ENCODE measurements around the gene ANKS1A. TPM values are rescaled to one million over a fixed set of nuclear protein-coding genes. Genes with fewer than 3 reads are reported as not detected.
"Not testable (repeated sequence)": the region's sequence is repeated elsewhere in the genome, so short reads cannot be mapped to it uniquely, and the experiment has no call there.

Gene ANKS1A
- total and polyA plus RNA-seq, 2 of the 4 experiments (the other 2 are of a cell fraction) = 7.2 to 7.5 TPM

DNA sequence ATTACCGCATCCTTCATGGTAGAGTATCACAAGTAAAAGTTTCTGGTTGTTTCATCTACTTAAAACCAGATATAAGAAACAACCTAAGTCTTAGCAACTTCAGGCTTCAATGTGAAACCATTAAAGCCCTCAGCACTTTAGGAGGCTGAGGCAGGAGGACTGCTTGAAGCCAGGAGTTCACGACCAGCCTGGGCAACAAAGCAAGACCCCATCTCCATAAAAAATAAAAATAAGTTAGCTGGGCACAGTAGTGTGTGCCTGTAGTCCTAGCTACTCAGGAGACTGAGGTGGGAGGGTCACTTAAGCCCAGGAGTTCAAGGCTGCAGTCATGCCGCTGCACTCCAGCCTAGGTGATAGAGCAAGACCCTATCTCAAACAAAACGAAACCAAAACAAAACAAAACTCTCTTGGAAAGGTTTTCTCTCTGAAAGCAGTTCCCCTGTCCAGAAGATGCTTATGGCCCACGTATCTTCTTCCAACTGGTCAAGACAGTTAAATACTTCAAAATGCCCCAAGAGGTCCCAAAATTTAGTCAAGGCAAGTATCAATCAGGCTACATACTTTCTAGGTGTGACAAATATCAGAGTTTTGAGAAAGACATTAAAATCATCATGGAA, 11.1 kb upstream of the ANKS1A start:
- no peak overlapping the region for H2BK20ac ChIP-seq (ENCODE audit: low read depth, low read length)
- peaks cover 6 to 10% of the 10 kb centered on the region in 2 experiments; a peak in 2 of 4 replicates for H3K79me1 ChIP-seq (ENCODE audit: low read depth in 1 of 2, low read length in 2 of 2)
- no peak overlapping the region for H2BK15ac ChIP-seq (ENCODE audit: low read depth, low read length)
- peaks cover 21% of the 10 kb centered on the region for H3K36me3 ChIP-seq (ENCODE audit: control insufficient read depth, insufficient read depth, low read length)
- no peak overlapping the region for H3K27ac ChIP-seq (ENCODE audit: insufficient read depth, low read length)
- no peak overlapping the region for H3K18ac ChIP-seq (ENCODE audit: low read depth, low read length)
- H2AK5ac ChIP-seq (ENCODE audit: low read depth, low read length) = no peak overlapping the region
- H4K5ac ChIP-seq (ENCODE audit: low read depth, low read length) = no peak overlapping the region
- no TSS peak for BruUV-seq (replicated peaks)
- intact Hi-C loops (cut with micrococcal nuclease) (no loop called here), dilution Hi-C loops (cut with HindIII; ENCODE audit: low sequenced_read_pairs, unreplicated experiment) (no loop called here), in situ Hi-C loops (cut with MboI; ENCODE audit: low sequenced_read_pairs) (no loop called here)
- no CpG with 5 or more reads among the region's 5 CpGs for WGBS, 2 experiments (ENCODE audit: extremely low coverage in 2 of 2, insufficient read length in 1 of 2)
- no peak overlapping the region for H3K4me2 ChIP-seq (ENCODE audit: low read depth, low read length)
- no peaks in the 10 kb centered on the region for H3K4me1 ChIP-seq (ENCODE audit: control insufficient read depth, insufficient read depth, low read length)
- H2BK5ac ChIP-seq (ENCODE audit: low read depth, low read length, poor library complexity, severe bottlenecking) = no peak overlapping the region
- H3K27me3 ChIP-seq (ENCODE audit: control insufficient read depth, insufficient read depth, low read length) = no peaks in the 10 kb centered on the region
- no peaks in the 10 kb centered on the region; the same call in 1 of the 2 replicates for H4K20me1 ChIP-seq (ENCODE audit: insufficient read depth, low read length)
- TF ChIP-seq MAZ (IDR thresholded peaks at IDR 0.05; ENCODE audit: borderline replicate concordance, low read depth, low read length) = no peak
- no peak overlapping the region for H2BK120ac ChIP-seq (ENCODE audit: low read depth, low read length)
- no peaks in the 10 kb centered on the region for H3K9me3 ChIP-seq (ENCODE audit: control insufficient read depth, insufficient read depth, low read length)
- H3K14ac ChIP-seq (replicated peaks; ENCODE audit: low read depth, low read length) = no peak overlapping the region
- no peak overlapping the region for H3K4me3 ChIP-seq (ENCODE audit: insufficient read depth, low read depth, low read length)
- CTCF ChIA-PET = no interaction called here
- no peak overlapping the region for H4K91ac ChIP-seq (ENCODE audit: insufficient read depth, low read depth, low read length)
- no peak overlapping the region for H3K4ac ChIP-seq (ENCODE audit: low read depth, low read length)
- no peak overlapping the region for H3K9ac ChIP-seq (ENCODE audit: low read depth, low read length)
- POLR2A ChIA-PET (ENCODE audit: unreplicated experiment) = no interaction called here
- H3K23ac ChIP-seq (ENCODE audit: low read depth, low read length) = no peak overlapping the region
- H3K56ac ChIP-seq (ENCODE audit: extremely low read depth, insufficient read depth, low read length) = no peak overlapping the region
- no peaks in the 10 kb centered on the region for H3K9me1 ChIP-seq (ENCODE audit: insufficient read depth, low read length)
- H2AFZ ChIP-seq (replicated peaks; ENCODE audit: low read length, poor library complexity) = no peak overlapping the region
- no peak for ATAC-seq (ENCODE audit: low read depth)
- H4K8ac ChIP-seq (ENCODE audit: low read depth in 2 of 2, low read length in 2 of 2) = no peak overlapping the region
- DNase-seq = no peak
- H2AK9ac ChIP-seq (replicated peaks; ENCODE audit: low read depth, low read length, poor library complexity) = no peak overlapping the region

DNA sequence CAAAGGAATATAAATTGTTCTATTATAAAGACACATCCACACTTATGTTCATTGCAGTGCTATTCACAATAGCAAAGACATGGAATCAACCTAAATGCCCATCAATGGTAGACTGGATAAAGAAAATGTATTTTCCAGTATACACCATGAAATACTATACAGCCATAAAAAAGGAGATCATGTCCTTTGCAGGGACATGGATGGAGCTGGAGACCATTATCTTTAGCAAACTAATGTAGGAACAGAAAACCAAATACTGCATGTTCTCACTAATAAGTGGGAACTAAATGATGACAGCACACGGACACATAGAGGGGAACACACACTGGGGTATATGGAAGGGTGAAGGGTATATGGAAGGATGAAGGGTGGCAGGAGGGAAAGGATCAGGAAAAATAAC, 5.0 kb upstream of the ANKS1A start:
- H3K9me3 ChIP-seq (ENCODE audit: control insufficient read depth, insufficient read depth, low read length); H3K9me1 ChIP-seq (ENCODE audit: insufficient read depth, low read length); H3K18ac ChIP-seq (ENCODE audit: low read depth, low read length); H3K4me1 ChIP-seq (ENCODE audit: control insufficient read depth, insufficient read depth, low read length); H2AFZ ChIP-seq (replicated peaks; ENCODE audit: low read length, poor library complexity); H2BK5ac ChIP-seq (ENCODE audit: low read depth, low read length, poor library complexity, severe bottlenecking); intact Hi-C loops (cut with micrococcal nuclease); H2AK9ac ChIP-seq (replicated peaks; ENCODE audit: low read depth, low read length, poor library complexity); H3K4ac ChIP-seq (ENCODE audit: low read depth, low read length); H4K91ac ChIP-seq (ENCODE audit: insufficient read depth, low read depth, low read length); in situ Hi-C loops (cut with MboI; ENCODE audit: low sequenced_read_pairs); DNase-seq; H3K36me3 ChIP-seq (ENCODE audit: control insufficient read depth, insufficient read depth, low read length); H4K8ac ChIP-seq (ENCODE audit: low read depth in 2 of 2, low read length in 2 of 2); H3K27ac ChIP-seq (ENCODE audit: insufficient read depth, low read length); H3K56ac ChIP-seq (ENCODE audit: extremely low read depth, insufficient read depth, low read length); dilution Hi-C loops (cut with HindIII; ENCODE audit: low sequenced_read_pairs, unreplicated experiment); H3K9ac ChIP-seq (ENCODE audit: low read depth, low read length); H3K4me3 ChIP-seq (ENCODE audit: insufficient read depth, low read depth, low read length); H2BK120ac ChIP-seq (ENCODE audit: low read depth, low read length); ATAC-seq (ENCODE audit: low read depth); H3K23ac ChIP-seq (ENCODE audit: low read depth, low read length); BruUV-seq (replicated peaks); H4K20me1 ChIP-seq (ENCODE audit: insufficient read depth, low read length); H3K27me3 ChIP-seq (ENCODE audit: control insufficient read depth, insufficient read depth, low read length); H3K4me2 ChIP-seq (ENCODE audit: low read depth, low read length); H4K5ac ChIP-seq (ENCODE audit: low read depth, low read length); POLR2A ChIA-PET (ENCODE audit: unreplicated experiment); H3K14ac ChIP-seq (replicated peaks; ENCODE audit: low read depth, low read length); H2BK20ac ChIP-seq (ENCODE audit: low read depth, low read length); H2AK5ac ChIP-seq (ENCODE audit: low read depth, low read length); H2BK15ac ChIP-seq (ENCODE audit: low read depth, low read length): not testable (repeated sequence)
- WGBS, 2 experiments (ENCODE audit: extremely low coverage in 2 of 2, insufficient read length in 1 of 2) = no CpG with 5 or more reads among the region's 1 CpG
- CTCF ChIA-PET = interaction anchor here (0.6 kb wide), 1 partner anchor 217 kb away, joined by 3 read pairs; no protein-coding TSS in a partner anchor
- H3K79me1 ChIP-seq (ENCODE audit: low read depth in 1 of 2, low read length in 2 of 2) = peaks cover 19 to 44% of the 10 kb centered on the region in 2 experiments

Measured in IMR-90 (cell line).